HepG2 (cell line): Measurements from ENCODE around the gene ZNF831.

Experiments
- ERF ChIP-seq: IDR thresholded peaks from 2 replicates; pipeline ENCODE4 v1.6.1; 2018; ENCODE audit warnings: missing biosample characterization, missing genetic modification reagents
- FOXM1 ChIP-seq: sonication (generic); formaldehyde crosslinking; IDR thresholded peaks from 2 replicates; pipeline ENCODE4 v1.5.0; 2020; ENCODE audit warnings: missing genetic modification reagents
- KLF9 ChIP-seq: IDR thresholded peaks from 2 replicates; pipeline ENCODE4 v1.6.1; 2016; ENCODE audit warnings: low read depth
- SMC3 ChIP-seq: IDR thresholded peaks from 2 replicates; pipeline ENCODE4 v1.6.1; 2011; ENCODE audit warnings: low read length, improper control_type of control experiment
- TF ChIP-seq, protein P1 (sequence below): sonication (generic); formaldehyde crosslinking; IDR thresholded peaks from 2 replicates; pipeline ENCODE4 v1.9.0; 2022; ENCODE audit warnings: low read depth, missing genetic modification reagents

DNA sequence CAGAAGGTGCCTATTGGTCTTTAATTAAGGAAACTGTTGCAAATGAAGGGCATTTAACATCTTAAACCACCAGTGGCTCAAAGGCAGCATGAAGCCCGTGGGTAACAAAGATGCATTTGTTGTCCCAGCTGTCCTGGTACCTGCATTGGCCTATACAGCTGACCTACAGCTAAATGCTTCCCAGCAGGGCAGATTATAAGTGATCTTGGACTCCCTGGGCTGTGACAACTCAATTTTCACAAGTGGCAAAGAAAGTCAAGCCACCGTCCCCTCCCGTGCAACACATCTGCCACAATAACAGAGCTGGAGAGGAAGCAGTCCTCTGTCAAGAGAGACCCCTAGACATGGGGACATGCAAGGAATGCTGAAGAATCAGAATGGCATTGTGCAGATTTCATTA is 105.2 kb downstream of the ZNF831 start:
- TF ChIP-seq SMC3 (no peak), KLF9 (CRISPR knock-in tag) (no peak), FOXM1 (CRISPR knock-in tag) (no peak), ERF (no peak)
- TF ChIP-seq, protein P1, sequence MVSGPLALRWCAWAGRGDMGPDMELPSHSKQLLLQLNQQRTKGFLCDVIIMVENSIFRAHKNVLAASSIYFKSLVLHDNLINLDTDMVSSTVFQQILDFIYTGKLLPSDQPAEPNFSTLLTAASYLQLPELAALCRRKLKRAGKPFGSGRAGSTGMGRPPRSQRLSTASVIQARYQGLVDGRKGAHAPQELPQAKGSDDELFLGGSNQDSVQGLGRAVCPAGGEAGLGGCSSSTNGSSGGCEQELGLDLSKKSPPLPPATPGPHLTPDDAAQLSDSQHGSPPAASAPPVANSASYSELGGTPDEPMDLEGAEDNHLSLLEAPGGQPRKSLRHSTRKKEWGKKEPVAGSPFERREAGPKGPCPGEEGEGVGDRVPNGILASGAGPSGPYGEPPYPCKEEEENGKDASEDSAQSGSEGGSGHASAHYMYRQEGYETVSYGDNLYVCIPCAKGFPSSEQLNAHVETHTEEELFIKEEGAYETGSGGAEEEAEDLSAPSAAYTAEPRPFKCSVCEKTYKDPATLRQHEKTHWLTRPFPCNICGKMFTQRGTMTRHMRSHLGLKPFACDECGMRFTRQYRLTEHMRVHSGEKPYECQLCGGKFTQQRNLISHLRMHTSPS (CRISPR knock-in tag): no peak
